ENCODE results near the gene RAD51B.
"Not testable (repeated sequence)": the region's sequence is repeated elsewhere in the genome, so short reads cannot be mapped to it uniquely, and the experiment has no call there.

RAD51B gene

GRCh38 chr14:68424443-68425172 is 605.0 kb downstream of the RAD51B start:
- no peak for DNase-seq

- DNase-seq: no peak
These were observed 607.3 kb downstream of the RAD51B start for GRCh38 chr14:68426661-68427549.

- no peak for DNase-seq
These were observed 607.9 kb downstream of the RAD51B start for GRCh38 chr14:68427550-68427890.

GRCh38 chr14:68428900-68429299 is 609.3 kb downstream of the RAD51B start:
- not testable (repeated sequence) for DNase-seq

- not testable (repeated sequence) for DNase-seq
These were observed 614.6 kb downstream of the RAD51B start for GRCh38 chr14:68434173-68434572.

GRCh38 chr14:68435631-68436030 is 616.1 kb downstream of the RAD51B start:
- not testable (repeated sequence) for DNase-seq

- DNase-seq: no peak
These were observed 620.1 kb downstream of the RAD51B start for GRCh38 chr14:68439676-68440075.

GRCh38 chr14:68440820-68441219 is 621.2 kb downstream of the RAD51B start:
- DNase-seq: no peak

- DNase-seq: no peak
These were observed 622.0 kb downstream of the RAD51B start for GRCh38 chr14:68441542-68441941.

- DNase-seq: no peak
These were observed 623.5 kb downstream of the RAD51B start for GRCh38 chr14:68442828-68443629.

GRCh38 chr14:68444449-68445168 is 625.0 kb downstream of the RAD51B start:
- DNase-seq: no peak

- no peak for DNase-seq
These were observed 626.9 kb downstream of the RAD51B start for GRCh38 chr14:68446243-68447040.

- DNase-seq: no peak
These were observed 628.1 kb downstream of the RAD51B start for GRCh38 chr14:68447581-68448251.

- no peak for DNase-seq
These were observed 628.8 kb downstream of the RAD51B start for GRCh38 chr14:68448252-68448902.

- no peak for DNase-seq
These were observed 630.1 kb downstream of the RAD51B start for GRCh38 chr14:68449561-68450181.

GRCh38 chr14:68450391-68451120 is 631.0 kb downstream of the RAD51B start:
- no peak for DNase-seq

- DNase-seq: no peak
These were observed 632.3 kb downstream of the RAD51B start for GRCh38 chr14:68451696-68452373.

GRCh38 chr14:68458253-68458652 is 638.7 kb downstream of the RAD51B start:
- no peak for DNase-seq
